Activated CD8-positive, alpha-beta T cell treated with anti-CD3 and anti-CD28 coated beads, Interleukin-2, amount 10 ng/mL, durations not matched to agents 7 days and 5 days (primary cell): ENCODE measurements around the gene PEX6. TPM values are rescaled to one million over a fixed set of nuclear protein-coding genes. Genes with fewer than 3 reads are reported as not detected.

ENCODE experiments used
- total RNA-seq, 2 experiments: library from RNA; stranded (reverse); gene quantifications; one replicate each; pipeline ENCODE4 v1.2.3, GENCODE V29; 2021

Gene PEX6
- total RNA-seq, 2 experiments from 2014 or later: 11.1 to 12.0 TPM

Other genes starting within 250 kb of the PEX6 start
- 10 to 100 TPM; 26.7 to 29.1 TPM for gene TBCC, start 233.1 kb downstream of the PEX6 start, total RNA-seq
- gene BICRAL, start 197.1 kb downstream of the PEX6 start, total RNA-seq: 10 to 100 TPM; 18.0 to 18.8 TPM
- gene RPL7L1, start 99.6 kb downstream of the PEX6 start, total RNA-seq: 10 to 100 TPM; 74.1 to 77.9 TPM
- gene PTCRA, start 63.1 kb downstream of the PEX6 start, total RNA-seq: not detected
- 10 to 100 TPM; 86.0 to 87.6 TPM for gene CNPY3, start 49.7 kb downstream of the PEX6 start, total RNA-seq
- 1 to 10 TPM; 1.1 to 1.2 TPM for gene GNMT, start 18.4 kb downstream of the PEX6 start, total RNA-seq
- gene PPP2R5D, start 5.4 kb upstream of the PEX6 start, total RNA-seq: 10 to 100 TPM; 63.1 to 66.5 TPM
- 10 to 100 TPM; 77.1 to 84.1 TPM for gene MEA1, start 34.8 kb upstream of the PEX6 start, total RNA-seq
- gene KLHDC3, start 35.1 kb upstream of the PEX6 start, total RNA-seq: 10 to 100 TPM; 75.4 to 76.0 TPM
- 10 to 100 TPM; 84.3 to 92.8 TPM for gene RRP36, start 42.4 kb upstream of the PEX6 start, total RNA-seq
- gene CUL7, start 74.7 kb upstream of the PEX6 start, total RNA-seq: 1 to 10 TPM; 8.5 to 8.9 TPM
- gene MRPL2, start 80.3 kb upstream of the PEX6 start, total RNA-seq: 10 to 100 TPM; 57.5 to 58.7 TPM
- gene KLC4, start 80.5 kb upstream of the PEX6 start, total RNA-seq: 10 to 100 TPM; 11.1 to 12.4 TPM
- gene PTK7, start 97.1 kb upstream of the PEX6 start, total RNA-seq: 1 to 10 TPM; 1.2 to 1.8 TPM
- 10 to 100 TPM; 41.4 to 43.8 TPM for gene SRF, start 192.1 kb upstream of the PEX6 start, total RNA-seq
- 10 to 100 TPM; 50.0 to 51.2 TPM for gene CUL9, start 203.0 kb upstream of the PEX6 start, total RNA-seq